T-helper 2 cell (primary cell): ENCODE measurements around the gene DNAJC3.
A peak's percentile ranks its signal among the peaks of the same experiment; 100 is the strongest.
"Not testable (repeated sequence)": the region's sequence is repeated elsewhere in the genome, so short reads cannot be mapped to it uniquely, and the experiment has no call there.

Experiments
- DNase-seq, 5 experiments: peaks; one replicate each; pipeline versions ENCODE4 v3.0.0 to v3.0.0-alpha.2; 2012 to 2022
- total RNA-seq, 2 donors: gene quantifications; one replicate each; lab custom pipeline; 2026; lab: John Stamatoyannopoulos, UW

DNAJC3 gene
- 86.0 to 142 reads per million in 2 donors for total RNA-seq

GRCh38 chr13:95676762-95677563 is at the start of gene DNAJC3:
DNAJC3 (plus strand) TSS chr13:95677139; CDS start chr13:95677256, 117 bp downstream.
- peak; percentile 97 to 99 (median 98) for DNase-seq

- DNase-seq, result no peak
Observed at GRCh38 chr13:95627590-95627989, 49.3 kb upstream of the DNAJC3 start.

GRCh38 chr13:95628488-95628887 is 48.5 kb upstream of the DNAJC3 start:
- DNase-seq, result no peak

GRCh38 chr13:95629071-95629470 is 47.9 kb upstream of the DNAJC3 start:
- no peak for DNase-seq

GRCh38 chr13:95630593-95630992 is 46.3 kb upstream of the DNAJC3 start:
- DNase-seq, result no peak

- DNase-seq, result peak in 1 of 5 experiments; percentile 34
Observed at GRCh38 chr13:95636853-95637252, 40.1 kb upstream of the DNAJC3 start.

- no peak for DNase-seq
Observed at GRCh38 chr13:95641291-95642027, 35.5 kb upstream of the DNAJC3 start.

- DNase-seq, result no peak
Observed at GRCh38 chr13:95642028-95642621, 34.8 kb upstream of the DNAJC3 start.

GRCh38 chr13:95642999-95643398 is 33.9 kb upstream of the DNAJC3 start:
- DNase-seq, result no peak

- DNase-seq, result no peak
Observed at GRCh38 chr13:95643571-95643935, 33.4 kb upstream of the DNAJC3 start.

- peak in 1 of 5 experiments; percentile 14 for DNase-seq
Observed at GRCh38 chr13:95643936-95644598, 32.9 kb upstream of the DNAJC3 start.

- DNase-seq, result peak in 1 of 5 experiments; percentile 48
Observed at GRCh38 chr13:95644601-95645052, 32.3 kb upstream of the DNAJC3 start, which contains the start of gene DZIP1. DZIP1 (minus strand) TSS chr13:95644706; CDS start chr13:95642029, 2,677 bp downstream.

- DNase-seq, result no peak
Observed at GRCh38 chr13:95647321-95647720, 29.6 kb upstream of the DNAJC3 start.

GRCh38 chr13:95650696-95651095 is 26.2 kb upstream of the DNAJC3 start:
- no peak for DNase-seq

- no peak for DNase-seq
Observed at GRCh38 chr13:95652244-95652764, 24.6 kb upstream of the DNAJC3 start.

- no peak for DNase-seq
Observed at GRCh38 chr13:95652821-95653220, 24.1 kb upstream of the DNAJC3 start.

- no peak for DNase-seq
Observed at GRCh38 chr13:95656386-95657015, 20.4 kb upstream of the DNAJC3 start.

GRCh38 chr13:95659500-95659899 is 17.4 kb upstream of the DNAJC3 start:
- DNase-seq, result no peak

GRCh38 chr13:95660981-95661581 is 15.9 kb upstream of the DNAJC3 start:
- peak in 1 of 5 experiments; percentile 26 for DNase-seq

GRCh38 chr13:95667235-95667634 is 9.7 kb upstream of the DNAJC3 start:
- DNase-seq, result not testable (repeated sequence)

- no peak for DNase-seq
Observed at GRCh38 chr13:95671597-95671996, 5.3 kb upstream of the DNAJC3 start.
